Body of pancreas (tissue), 4 donors: ENCODE results near the gene EIF4E.
"Not testable (repeated sequence)": the region's sequence is repeated elsewhere in the genome, so short reads cannot be mapped to it uniquely, and the experiment has no call there.

Experiments
- CTCF ChIP-seq, 7 experiments: fragments of 450-650 bp in 4 of 7; fragments of 200-600 bp in 3 of 7; sonication (generic) in 3 of 7; IDR thresholded peaks; one replicate each; pipeline ENCODE4 v1.5.1; 2016 to 2019; ENCODE audit warnings: antibody characterized with exemption in 7 of 7
- POLR2A ChIP-seq, 3 donors: fragments of 450-650 bp; IDR thresholded peaks; one replicate each; pipeline ENCODE4 v1.6.1; 2016; ENCODE audit warnings: antibody characterized with exemption in 3 of 3, mild to moderate bottlenecking in 2 of 3

DNA sequence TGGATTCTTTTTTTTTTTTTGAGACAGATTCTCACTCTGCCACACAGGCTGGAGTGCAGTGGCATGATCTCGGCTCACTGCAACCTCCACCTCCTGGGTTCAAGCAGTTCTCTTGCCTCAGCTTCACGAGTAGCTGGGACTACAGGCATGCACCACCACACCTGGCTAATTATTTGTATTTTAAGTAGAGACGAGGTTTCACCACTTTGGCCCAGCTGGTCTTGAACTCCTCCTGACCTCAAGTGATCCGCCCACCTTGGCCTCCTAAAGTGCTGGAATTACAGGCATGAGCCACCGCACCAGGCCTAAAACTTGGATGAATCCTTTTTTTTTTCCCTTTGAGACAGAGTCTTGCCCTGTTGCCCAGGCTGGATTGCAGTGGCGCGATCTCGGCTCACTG, 18.2 kb downstream of the EIF4E start:
- TF ChIP-seq CTCF, POLR2A (IDR thresholded peaks at IDR 0.05): not testable (repeated sequence)
